Measurements from ENCODE around the gene MRTFB.
A peak's percentile ranks its signal among the peaks of the same experiment; 100 is the strongest.

The MRTFB gene

DNA sequence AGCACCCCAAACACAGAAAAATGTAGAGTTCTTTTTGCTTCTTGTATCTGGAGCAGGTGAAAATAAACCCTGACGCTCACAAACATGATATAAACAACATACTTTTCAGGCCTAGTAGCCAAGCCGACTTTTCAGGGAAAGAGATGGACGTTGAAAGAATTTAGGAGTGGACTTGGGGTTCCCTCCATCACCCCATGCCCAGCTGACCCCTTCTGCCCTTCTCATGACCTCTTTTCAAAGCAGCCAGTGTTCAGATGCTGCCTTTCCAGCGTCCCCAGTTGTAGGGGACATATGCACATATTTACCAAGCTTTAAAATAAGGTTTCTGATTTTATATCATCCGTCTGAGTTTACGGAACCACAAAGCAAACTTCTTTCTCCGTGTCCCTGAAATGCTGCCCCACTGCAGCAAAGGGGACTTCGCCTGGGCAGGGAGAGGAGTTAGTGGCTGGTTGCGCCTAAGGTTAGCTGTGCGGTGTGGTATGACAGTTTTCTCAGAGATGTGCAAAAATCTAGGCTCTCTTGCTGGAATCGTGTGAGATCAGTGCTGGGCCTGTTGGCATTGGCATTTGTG is 235.5 kb downstream of the MRTFB start:
- no peaks in the 10 kb centered on the region for H3K9me3 ChIP-seq (ENCODE audit: insufficient read depth, low read depth, low read length)
- peak overlapping the region; percentile 12; the same call in 1 of the 2 replicates for H3K9ac ChIP-seq (ENCODE audit: low read depth, low read length)
- H3K4me1 ChIP-seq (ENCODE audit: insufficient read depth, low read length): peaks cover 66% of the 10 kb centered on the region
- peaks cover 11% of the 10 kb centered on the region; the same call in 1 of the 2 replicates for H3K27me3 ChIP-seq (ENCODE audit: insufficient read depth, low read length)
- no peaks in the 10 kb centered on the region for H3K36me3 ChIP-seq (ENCODE audit: insufficient read depth, low read length)
- no peak overlapping the region for H3K4me3 ChIP-seq (ENCODE audit: low read length)
- WGBS: 78% methylated on average over 10 of the region's 11 CpGs
- peak overlapping the region; percentile 22; the same call in 1 of the 2 replicates for H3K27ac ChIP-seq (ENCODE audit: low read depth, low read length)

DNA sequence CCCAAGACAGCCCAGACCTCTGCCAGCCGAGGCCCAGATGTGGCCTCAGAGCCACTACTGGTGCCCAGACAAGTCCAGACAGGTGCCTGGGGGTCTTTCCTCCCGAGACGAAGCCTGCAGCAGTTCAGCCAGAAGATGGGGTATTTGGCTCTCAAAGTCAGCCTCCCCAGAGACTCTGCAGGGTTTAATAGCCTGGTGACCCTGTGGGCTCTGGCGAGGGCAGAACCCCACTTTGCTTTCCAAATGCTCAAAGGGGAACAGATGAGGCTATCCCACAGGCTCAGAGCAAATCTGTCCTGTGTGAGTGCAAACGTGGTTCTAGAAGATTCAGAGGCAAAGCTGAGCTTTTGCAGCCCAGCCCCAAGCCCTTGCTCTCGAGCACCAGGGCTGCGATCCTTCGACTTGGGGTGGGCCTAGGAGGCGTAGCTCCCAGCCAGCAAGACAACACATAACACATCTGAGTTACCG is 236.0 kb downstream of the MRTFB start:
- 60% methylated on average over 10 of the region's 10 CpGs for WGBS
- Histone ChIP-seq H3K27me3 (ENCODE audit: insufficient read depth, low read length) (peaks cover 11% of the 10 kb centered on the region; the same call in 1 of the 2 replicates), H3K4me3 (ENCODE audit: low read length) (no peak overlapping the region), H3K4me1 (ENCODE audit: insufficient read depth, low read length) (peaks cover 66% of the 10 kb centered on the region), H3K36me3 (ENCODE audit: insufficient read depth, low read length) (no peaks in the 10 kb centered on the region), H3K27ac (ENCODE audit: low read depth, low read length) (peak overlapping the region; percentile 22), H3K9ac (ENCODE audit: low read depth, low read length) (peak overlapping the region; percentile 12), H3K9me3 (ENCODE audit: insufficient read depth, low read depth, low read length) (no peaks in the 10 kb centered on the region)

DNA sequence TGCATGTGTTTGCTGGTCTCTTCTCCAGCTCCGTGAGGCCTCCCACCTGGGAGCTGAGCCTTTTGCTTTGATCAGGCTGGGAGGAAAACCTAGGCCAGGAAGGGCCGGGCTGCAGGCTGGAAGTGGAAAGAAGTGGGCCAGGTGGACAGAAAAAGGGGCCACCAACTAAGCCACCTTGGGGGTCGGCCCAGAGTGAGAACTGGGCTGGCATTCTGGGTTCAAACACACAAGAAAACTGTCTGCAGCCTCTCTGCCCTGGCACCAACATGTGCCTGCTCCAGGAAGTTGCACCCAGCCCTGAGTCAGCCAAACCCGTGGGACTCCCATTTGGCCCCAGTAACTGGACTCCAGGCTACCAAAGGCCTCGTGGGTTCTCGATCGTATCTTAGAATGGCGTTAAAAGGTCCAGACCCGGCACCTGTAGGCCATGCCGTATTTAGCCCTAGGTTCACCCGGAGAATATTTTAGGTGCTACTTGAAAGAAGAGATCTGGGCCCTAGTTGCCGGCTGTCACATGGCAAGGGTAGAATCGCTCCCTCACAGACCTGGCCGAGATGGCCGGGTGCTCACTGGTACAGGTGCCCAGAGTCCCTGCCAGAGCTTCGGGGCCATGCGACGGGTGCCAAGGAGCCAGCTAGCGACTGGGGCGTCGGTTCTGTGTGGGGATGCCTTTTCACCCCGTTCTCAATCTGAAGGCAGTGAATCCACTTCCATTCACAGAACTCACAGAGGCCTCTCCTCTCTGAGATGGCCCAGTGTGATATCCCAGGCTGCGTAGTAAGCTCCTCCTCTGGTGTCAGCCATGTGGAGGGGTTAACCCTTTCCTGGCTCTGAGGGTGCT is 236.6 kb downstream of the MRTFB start:
- Histone ChIP-seq H3K9ac (ENCODE audit: low read depth, low read length) (peak overlapping the region; percentile 12), H3K9me3 (ENCODE audit: insufficient read depth, low read depth, low read length) (no peaks in the 10 kb centered on the region), H3K4me1 (ENCODE audit: insufficient read depth, low read length) (peaks cover 66% of the 10 kb centered on the region), H3K27ac (ENCODE audit: low read depth, low read length) (peak overlapping the region; percentile 11), H3K36me3 (ENCODE audit: insufficient read depth, low read length) (no peaks in the 10 kb centered on the region), H3K4me3 (ENCODE audit: low read length) (no peak overlapping the region), H3K27me3 (ENCODE audit: insufficient read depth, low read length) (peaks cover 11% of the 10 kb centered on the region; the same call in 1 of the 2 replicates)
- 74% methylated on average over 23 of the region's 23 CpGs for WGBS

DNA sequence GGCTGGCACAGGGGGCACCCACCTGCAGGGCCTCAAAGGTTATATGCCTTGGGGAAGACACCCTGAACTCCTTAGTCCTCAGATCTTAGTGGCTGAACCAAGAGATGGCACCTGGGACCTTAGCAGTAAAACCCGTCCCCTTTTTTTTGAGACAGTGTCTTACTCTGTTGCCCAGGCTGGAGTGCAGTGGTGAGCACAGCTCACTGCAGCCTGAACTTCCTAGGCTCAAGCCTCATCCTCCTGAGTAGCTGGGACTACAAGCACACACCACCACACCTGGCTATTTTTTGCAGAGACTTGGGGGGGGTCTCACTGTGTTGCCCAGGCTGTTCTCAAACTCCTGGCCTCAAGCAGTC is 237.2 kb downstream of the MRTFB start:
- peaks cover 66% of the 10 kb centered on the region for H3K4me1 ChIP-seq (ENCODE audit: insufficient read depth, low read length)
- H3K9me3 ChIP-seq (ENCODE audit: insufficient read depth, low read depth, low read length): no peaks in the 10 kb centered on the region
- no peak overlapping the region for H3K9ac ChIP-seq (ENCODE audit: low read depth, low read length)
- no peak overlapping the region for H3K4me3 ChIP-seq (ENCODE audit: low read length)
- H3K27ac ChIP-seq (ENCODE audit: low read depth, low read length): peak overlapping the region; percentile 6; the same call in 1 of the 2 replicates
- H3K36me3 ChIP-seq (ENCODE audit: insufficient read depth, low read length): no peaks in the 10 kb centered on the region
- peaks cover 11% of the 10 kb centered on the region; the same call in 1 of the 2 replicates for H3K27me3 ChIP-seq (ENCODE audit: insufficient read depth, low read length)
- WGBS: 92% methylated on average over 1 of the region's 1 CpG

DNA sequence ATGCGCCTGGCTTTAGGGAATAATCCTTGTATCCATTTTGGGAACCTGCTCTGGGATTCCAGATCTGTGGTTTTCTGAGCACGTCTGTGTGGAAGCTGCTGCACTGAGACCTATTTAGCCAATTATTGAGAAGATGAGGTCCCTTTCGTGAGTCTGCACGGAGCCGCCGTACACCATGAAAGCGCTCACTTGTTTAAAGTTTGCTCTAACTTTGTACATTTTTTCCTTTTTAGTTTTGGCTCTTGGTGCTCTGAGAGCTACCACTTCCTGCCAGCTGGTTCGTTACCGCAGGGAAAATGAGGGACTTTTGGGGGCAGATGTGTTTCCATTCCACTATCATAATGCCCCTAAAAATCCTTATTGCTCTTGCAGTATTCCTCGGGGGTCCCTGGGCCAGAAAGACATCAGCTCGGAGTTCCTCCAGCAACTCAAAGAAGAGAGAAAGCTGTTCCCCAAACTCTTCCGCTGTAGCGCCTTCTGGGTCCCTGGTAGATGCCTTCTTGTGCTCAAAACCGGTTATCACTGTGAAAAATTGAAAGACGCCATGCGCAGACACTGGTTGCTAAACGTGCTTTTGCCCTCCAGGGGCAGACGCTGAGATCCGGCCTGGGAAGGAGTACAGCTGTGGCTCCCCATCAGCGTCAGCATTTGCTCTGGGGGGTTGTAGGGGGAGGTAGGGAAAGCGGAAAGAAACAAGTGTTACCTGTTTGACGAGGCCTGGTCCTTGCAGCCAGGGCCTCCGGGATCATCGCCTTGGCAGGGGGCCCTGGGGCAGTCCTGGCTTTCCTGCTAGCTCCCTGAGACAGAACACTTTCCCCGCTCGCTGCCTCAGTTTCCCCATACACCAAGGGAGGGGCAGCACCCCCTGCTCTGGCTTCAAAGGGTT is 238.1 kb downstream of the MRTFB start:
- no peak overlapping the region for H3K4me3 ChIP-seq (ENCODE audit: low read length)
- WGBS: 75% methylated on average over 24 of the region's 26 CpGs
- peaks cover 64% of the 10 kb centered on the region for H3K4me1 ChIP-seq (ENCODE audit: insufficient read depth, low read length)
- H3K27me3 ChIP-seq (ENCODE audit: insufficient read depth, low read length): peaks cover 2% of the 10 kb centered on the region; the same call in 1 of the 2 replicates
- peak overlapping the region; percentile 36; the same call in 1 of the 2 replicates for H3K27ac ChIP-seq (ENCODE audit: low read depth, low read length)
- H3K9me3 ChIP-seq (ENCODE audit: insufficient read depth, low read depth, low read length): no peaks in the 10 kb centered on the region
- H3K36me3 ChIP-seq (ENCODE audit: insufficient read depth, low read length): no peaks in the 10 kb centered on the region
- no peak overlapping the region for H3K9ac ChIP-seq (ENCODE audit: low read depth, low read length)

DNA sequence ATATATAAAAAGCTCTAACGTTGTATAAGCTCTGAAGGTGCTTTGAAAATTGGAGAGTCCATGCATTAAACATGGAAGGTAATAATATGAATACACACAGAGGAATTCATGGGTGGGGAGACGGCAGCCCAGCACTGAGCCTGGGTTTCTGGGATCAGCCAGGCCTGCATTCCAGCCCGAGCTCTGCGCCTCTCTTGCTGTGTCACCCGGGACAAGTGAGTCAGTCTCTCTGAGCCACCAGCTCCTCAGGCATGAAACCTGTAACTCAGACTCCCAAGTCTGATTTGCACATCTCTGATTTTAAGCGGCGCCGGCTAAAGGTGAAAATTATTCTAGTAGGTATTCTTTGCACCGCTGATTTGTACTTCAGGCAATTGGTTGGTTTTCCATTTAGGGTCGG is 238.8 kb downstream of the MRTFB start:
- Histone ChIP-seq H3K27me3 (ENCODE audit: insufficient read depth, low read length) (no peaks in the 10 kb centered on the region), H3K9ac (ENCODE audit: low read depth, low read length) (no peak overlapping the region), H3K4me3 (ENCODE audit: low read length) (no peak overlapping the region), H3K27ac (ENCODE audit: low read depth, low read length) (peak overlapping the region; percentile 36; the same call in 1 of the 2 replicates), H3K36me3 (ENCODE audit: insufficient read depth, low read length) (no peaks in the 10 kb centered on the region), H3K4me1 (ENCODE audit: insufficient read depth, low read length) (peaks cover 61% of the 10 kb centered on the region), H3K9me3 (ENCODE audit: insufficient read depth, low read depth, low read length) (no peaks in the 10 kb centered on the region)
- WGBS: 85% methylated on average over 10 of the region's 10 CpGs

DNA sequence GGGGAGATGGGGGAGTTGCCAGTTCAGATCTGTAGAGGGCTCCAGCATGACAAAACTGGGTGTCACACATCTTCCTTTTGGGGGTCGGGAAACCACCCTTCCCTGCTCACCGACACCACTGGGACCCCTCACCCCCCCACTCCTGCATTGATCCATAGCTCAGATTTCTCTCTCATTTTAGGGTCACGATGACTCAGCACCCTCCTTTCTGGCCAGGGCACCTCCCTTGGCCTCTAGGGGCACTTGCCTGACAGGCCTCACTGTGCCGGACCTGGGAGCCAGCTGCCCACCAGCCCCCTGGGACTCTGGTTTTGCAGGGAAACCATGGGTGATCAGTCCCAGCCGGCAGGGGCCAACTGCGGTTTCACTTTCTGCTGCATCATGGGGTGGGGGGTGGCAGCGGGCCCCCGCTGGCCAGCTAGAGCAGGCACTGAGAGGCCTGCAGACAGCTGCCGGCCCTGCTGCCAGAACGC is 239.4 kb downstream of the MRTFB start:
- Histone ChIP-seq H3K9me3 (ENCODE audit: insufficient read depth, low read depth, low read length) (no peaks in the 10 kb centered on the region), H3K27me3 (ENCODE audit: insufficient read depth, low read length) (no peaks in the 10 kb centered on the region), H3K4me3 (ENCODE audit: low read length) (no peak overlapping the region), H3K9ac (ENCODE audit: low read depth, low read length) (peak overlapping the region; percentile 13; the same call in 1 of the 2 replicates), H3K36me3 (ENCODE audit: insufficient read depth, low read length) (no peaks in the 10 kb centered on the region), H3K4me1 (ENCODE audit: insufficient read depth, low read length) (peaks cover 54% of the 10 kb centered on the region), H3K27ac (ENCODE audit: low read depth, low read length) (peak overlapping the region; percentile 31)
- 52% methylated on average over 10 of the region's 10 CpGs for WGBS

DNA sequence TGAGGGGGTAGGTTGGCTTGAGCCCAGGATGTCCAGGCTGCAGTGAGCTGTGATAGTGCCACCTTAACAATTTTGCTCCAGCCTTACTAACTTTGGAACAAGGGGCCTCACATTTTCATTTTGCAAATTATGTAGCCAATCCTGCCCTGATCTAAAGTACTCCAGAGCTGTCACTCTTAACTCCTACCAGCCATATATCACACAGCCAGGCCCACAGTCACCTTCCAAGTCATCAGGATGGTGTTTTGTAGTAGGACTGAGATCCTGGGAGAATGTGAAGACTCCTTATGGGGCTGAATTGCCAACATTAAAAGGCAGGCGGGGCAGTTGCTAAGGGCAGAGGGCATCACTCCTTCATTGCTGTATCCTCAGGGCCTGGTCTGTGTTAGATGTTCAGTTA is 243.0 kb downstream of the MRTFB start:
- no peaks in the 10 kb centered on the region for H3K27me3 ChIP-seq (ENCODE audit: insufficient read depth, low read length)
- no peaks in the 10 kb centered on the region for H3K9me3 ChIP-seq (ENCODE audit: insufficient read depth, low read depth, low read length)
- WGBS: 92% methylated on average over 1 of the region's 1 CpG
- no peak overlapping the region for H3K9ac ChIP-seq (ENCODE audit: low read depth, low read length)
- H3K27ac ChIP-seq (ENCODE audit: low read depth, low read length): no peak overlapping the region
- no peaks in the 10 kb centered on the region for H3K36me3 ChIP-seq (ENCODE audit: insufficient read depth, low read length)
- H3K4me1 ChIP-seq (ENCODE audit: insufficient read depth, low read length): peaks cover 21% of the 10 kb centered on the region
- no peak overlapping the region for H3K4me3 ChIP-seq (ENCODE audit: low read length)

DNA sequence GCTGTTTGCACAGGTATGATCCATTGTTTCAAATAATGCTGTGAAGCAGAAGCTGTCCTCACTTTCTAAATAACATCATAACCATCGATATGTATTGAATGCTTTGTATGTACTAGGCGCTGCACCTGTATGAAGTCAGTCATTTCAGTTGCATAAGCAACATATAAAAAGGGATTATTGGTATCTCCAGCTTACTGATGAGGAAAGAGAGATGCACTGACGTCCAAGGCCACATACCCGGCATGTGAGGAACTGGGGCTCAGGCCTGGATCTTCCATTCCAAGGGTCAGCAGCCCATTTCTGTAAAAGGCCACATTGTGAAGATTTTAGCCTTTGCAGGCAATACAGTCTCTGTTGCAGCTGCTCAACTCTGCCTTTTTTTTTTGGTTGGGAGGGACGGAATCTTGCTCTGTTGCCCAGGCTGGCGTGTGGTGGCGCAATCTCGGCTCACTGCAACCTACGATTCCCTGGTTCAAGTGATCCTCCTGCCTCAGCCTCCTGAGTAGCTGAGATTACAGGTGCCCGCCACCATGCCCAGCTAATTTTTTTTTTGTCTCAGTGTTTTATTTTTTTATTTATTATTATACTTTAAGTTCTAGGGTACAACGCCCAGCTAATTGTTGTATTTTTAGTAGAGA is 244.7 kb downstream of the MRTFB start:
- WGBS: 88% methylated on average over 9 of the region's 11 CpGs
- H3K4me3 ChIP-seq (ENCODE audit: low read length): no peak overlapping the region
- no peak overlapping the region for H3K9ac ChIP-seq (ENCODE audit: low read depth, low read length)
- H3K4me1 ChIP-seq (ENCODE audit: insufficient read depth, low read length): peaks cover 5% of the 10 kb centered on the region
- H3K27ac ChIP-seq (ENCODE audit: low read depth, low read length): no peak overlapping the region
- H3K27me3 ChIP-seq (ENCODE audit: insufficient read depth, low read length): no peaks in the 10 kb centered on the region
- H3K9me3 ChIP-seq (ENCODE audit: insufficient read depth, low read depth, low read length): no peaks in the 10 kb centered on the region
- no peaks in the 10 kb centered on the region for H3K36me3 ChIP-seq (ENCODE audit: insufficient read depth, low read length)

All from HUES64 (cell line).